PFSK-1 (cell line): ENCODE data around the gene ACYP1.

Source experiments
- FOXP2 ChIP-seq: optimal IDR thresholded peaks from 2 replicates; pipeline ENCODE3; 2011; ENCODE audit warnings: borderline replicate concordance, control low read depth, inconsistent platforms; ENCODE audit not compliant: insufficient read depth; ENCODE audit errors: extremely low read length, extremely low read depth
- POLR2AphosphoS5 ChIP-seq: IDR thresholded peaks from 2 replicates; pipeline ENCODE4 v1.6.1; 2012; ENCODE audit warnings: low read depth, mild to moderate bottlenecking, control low read depth, low read length, moderate library complexity
- TF ChIP-seq, protein P1 (sequence below), 2 experiments: IDR thresholded peaks; 2 replicates each; pipeline versions ENCODE4 v1.6.1 to v1.8.0; 2011 to 2012; ENCODE audit warnings: low read depth in 2 of 2, low read length in 2 of 2, control low read depth in 1 of 2, inconsistent platforms in 1 of 2, mild to moderate bottlenecking in 1 of 2, moderate library complexity in 1 of 2; ENCODE audit not compliant: insufficient read depth in 1 of 2

DNA sequence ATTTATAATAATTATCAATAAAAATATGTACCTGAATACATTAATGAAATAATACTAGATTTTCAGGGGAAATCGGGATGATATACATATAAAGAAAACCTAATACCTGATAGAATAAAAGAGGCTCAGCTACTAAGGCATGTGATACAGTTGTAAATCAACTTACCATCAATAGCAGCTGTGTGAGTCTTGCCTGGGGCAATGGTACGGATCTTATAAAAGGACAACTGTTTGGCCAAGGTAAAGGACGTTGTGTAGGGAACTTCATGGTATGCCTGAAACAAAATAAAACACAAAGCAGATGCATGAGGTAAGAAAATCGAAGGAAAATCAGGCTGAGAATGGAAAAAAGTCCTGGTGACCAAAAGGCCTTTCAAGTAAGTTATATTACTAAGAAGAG, 37.7 kb upstream of the ACYP1 start:
- no peak for TF ChIP-seq FOXP2
- TF ChIP-seq, protein P1, sequence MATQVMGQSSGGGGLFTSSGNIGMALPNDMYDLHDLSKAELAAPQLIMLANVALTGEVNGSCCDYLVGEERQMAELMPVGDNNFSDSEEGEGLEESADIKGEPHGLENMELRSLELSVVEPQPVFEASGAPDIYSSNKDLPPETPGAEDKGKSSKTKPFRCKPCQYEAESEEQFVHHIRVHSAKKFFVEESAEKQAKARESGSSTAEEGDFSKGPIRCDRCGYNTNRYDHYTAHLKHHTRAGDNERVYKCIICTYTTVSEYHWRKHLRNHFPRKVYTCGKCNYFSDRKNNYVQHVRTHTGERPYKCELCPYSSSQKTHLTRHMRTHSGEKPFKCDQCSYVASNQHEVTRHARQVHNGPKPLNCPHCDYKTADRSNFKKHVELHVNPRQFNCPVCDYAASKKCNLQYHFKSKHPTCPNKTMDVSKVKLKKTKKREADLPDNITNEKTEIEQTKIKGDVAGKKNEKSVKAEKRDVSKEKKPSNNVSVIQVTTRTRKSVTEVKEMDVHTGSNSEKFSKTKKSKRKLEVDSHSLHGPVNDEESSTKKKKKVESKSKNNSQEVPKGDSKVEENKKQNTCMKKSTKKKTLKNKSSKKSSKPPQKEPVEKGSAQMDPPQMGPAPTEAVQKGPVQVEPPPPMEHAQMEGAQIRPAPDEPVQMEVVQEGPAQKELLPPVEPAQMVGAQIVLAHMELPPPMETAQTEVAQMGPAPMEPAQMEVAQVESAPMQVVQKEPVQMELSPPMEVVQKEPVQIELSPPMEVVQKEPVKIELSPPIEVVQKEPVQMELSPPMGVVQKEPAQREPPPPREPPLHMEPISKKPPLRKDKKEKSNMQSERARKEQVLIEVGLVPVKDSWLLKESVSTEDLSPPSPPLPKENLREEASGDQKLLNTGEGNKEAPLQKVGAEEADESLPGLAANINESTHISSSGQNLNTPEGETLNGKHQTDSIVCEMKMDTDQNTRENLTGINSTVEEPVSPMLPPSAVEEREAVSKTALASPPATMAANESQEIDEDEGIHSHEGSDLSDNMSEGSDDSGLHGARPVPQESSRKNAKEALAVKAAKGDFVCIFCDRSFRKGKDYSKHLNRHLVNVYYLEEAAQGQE (IDR thresholded peaks at IDR 0.05; ENCODE audit: insufficient read depth in 1 of 2, low read depth in 2 of 2, low read length in 2 of 2), result no peak
- no peak for TF ChIP-seq POLR2AphosphoS5
